ENCODE results near the gene ADAP1.

DNA sequence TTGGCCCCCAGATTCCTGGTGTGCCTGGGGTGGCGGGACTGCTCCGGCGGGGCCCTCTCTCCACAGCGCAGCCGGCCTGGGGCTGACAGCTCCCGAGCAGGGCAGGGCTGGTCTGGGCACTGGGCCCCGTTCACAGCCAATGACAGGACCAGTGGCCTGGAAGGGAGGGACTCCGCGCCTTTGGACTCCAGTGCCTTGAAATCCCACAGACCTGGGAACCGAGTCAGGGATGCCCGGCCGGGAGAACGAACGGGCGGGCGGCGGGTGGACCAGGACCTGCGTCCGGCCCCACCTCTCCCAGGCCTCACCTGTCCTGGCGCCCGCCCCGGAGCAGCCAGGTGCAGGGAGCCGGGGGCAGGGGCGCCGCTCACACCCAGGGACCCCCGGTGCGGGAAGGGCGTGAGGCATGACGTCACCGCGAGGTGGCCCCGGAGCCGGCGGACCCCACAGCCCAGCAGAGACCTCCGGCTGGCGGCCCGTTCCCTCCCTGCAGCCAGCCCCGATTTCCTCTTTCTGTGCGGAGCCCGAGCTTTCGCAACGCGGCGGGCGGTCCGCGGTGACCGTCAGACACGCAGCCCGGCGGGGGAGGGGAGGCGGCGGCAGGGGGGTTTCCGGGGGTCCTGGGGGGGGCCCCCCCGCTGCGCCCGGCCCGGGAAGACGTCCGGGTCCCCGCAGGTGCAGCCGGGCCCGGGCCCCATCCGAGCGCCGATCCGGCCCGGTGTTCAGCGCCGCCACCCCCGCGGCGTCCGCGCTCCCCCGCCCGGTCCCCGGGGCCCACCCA is 743 bp downstream of the ADAP1 start:
- TF ChIP-seq CTCF (conservative IDR thresholded peaks at IDR 0.05; ENCODE audit: low read length) (no peak), EZH2phosphoT487 (IDR thresholded peaks at IDR 0.05; ENCODE audit: borderline replicate concordance) (no peak)

All from Loucy (cell line).